WTC11 (cell line): ENCODE results near the gene MECR. TPM values are rescaled to one million over a fixed set of nuclear protein-coding genes. Genes with fewer than 3 reads are reported as not detected.
"Not testable (repeated sequence)": the region's sequence is repeated elsewhere in the genome, so short reads cannot be mapped to it uniquely, and the experiment has no call there.

Source experiments
- ATAC-seq: fragments of 200-7000 bp; cut with Tn5 transposase; 2 replicates; pipeline ENCODE4 v1.10.0; 2021; ENCODE audit warnings: mild to moderate bottlenecking, moderate library complexity
- CTCF ChIA-PET: fragments of 300-600 bp; sonication (Branson Sonifier 250); formaldehyde crosslinking; loops from one replicate; lab custom pipeline; 2021; ENCODE audit warnings: antibody characterized with exemption; lab: Charles Lee
- POLR2A ChIA-PET: fragments of 350-600 bp; sonication (Branson Sonifier 250); formaldehyde crosslinking; loops from one replicate; lab custom pipeline; 2021; ENCODE audit warnings: antibody characterized with exemption; lab: Charles Lee
- DNase-seq: peaks from one replicate; pipeline ENCODE4 v3.0.0; 2021; ENCODE audit warnings: low spot score
- H3K27ac Mint-ChIP-seq: 2 replicates; pipeline ENCODE4 v1.8.0; 2021; ENCODE audit warnings: mixed read lengths
- H3K27me3 Mint-ChIP-seq: 2 replicates; pipeline ENCODE4 v1.8.0; 2021; ENCODE audit warnings: low read depth, mild to moderate bottlenecking, moderate library complexity, mixed read lengths
- H3K36me3 Mint-ChIP-seq: 2 replicates; pipeline ENCODE4 v1.8.0; 2021; ENCODE audit warnings: mixed read lengths
- H3K4me1 Mint-ChIP-seq: 2 replicates; pipeline ENCODE4 v1.8.0; 2022; ENCODE audit warnings: mixed read lengths
- H3K4me3 Mint-ChIP-seq: 2 replicates; pipeline ENCODE4 v1.8.0; 2021; ENCODE audit warnings: mild to moderate bottlenecking, moderate library complexity, mixed read lengths
- H3K9me3 Mint-ChIP-seq: 2 replicates; pipeline ENCODE4 v1.8.0; 2021; ENCODE audit warnings: mixed read lengths
- KAT7 ChIP-seq: sonication (generic); formaldehyde crosslinking; IDR thresholded peaks from 2 replicates; pipeline ENCODE4 v1.8.1; 2023; ENCODE audit warnings: missing genetic modification reagents, mild to moderate bottlenecking, borderline replicate concordance
- MYBL2 ChIP-seq: sonication (generic); formaldehyde crosslinking; IDR thresholded peaks from 2 replicates; pipeline ENCODE4 v1.8.1; 2023; ENCODE audit warnings: mild to moderate bottlenecking, moderate library complexity, missing genetic modification reagents
- NFATC4 ChIP-seq: fragments of 250-450 bp; sonication (Bioruptor Pico); IDR thresholded peaks from 2 replicates; pipeline ENCODE4 v1.9.0; 2021; ENCODE audit warnings: mild to moderate bottlenecking
- NFYB ChIP-seq: sonication (generic); formaldehyde crosslinking; conservative IDR thresholded peaks from 2 replicates; pipeline ENCODE4 v1.8.0; 2022; ENCODE audit warnings: low read depth, missing genetic modification reagents
- SP1 ChIP-seq: sonication (generic); formaldehyde crosslinking; conservative IDR thresholded peaks from 2 replicates; pipeline ENCODE4 v1.8.1; 2022; ENCODE audit warnings: missing genetic modification reagents
- ZNF416 ChIP-seq: fragments of 250-450 bp; sonication (Bioruptor Pico); IDR thresholded peaks from 2 replicates; pipeline ENCODE4 v1.9.0; 2021; ENCODE audit warnings: mild to moderate bottlenecking, inconsistent platforms
- ZNF423 ChIP-seq: fragments of 250-450 bp; sonication (Bioruptor Pico); IDR thresholded peaks from 2 replicates; pipeline ENCODE4 v2.1.2; 2022; ENCODE audit warnings: mild to moderate bottlenecking, moderate library complexity
- total RNA-seq: library from RNA; stranded (reverse); gene quantifications from 3 replicates; pipeline ENCODE4 v1.2.3, GENCODE V29; 2021
- TF ChIP-seq, protein P1 (sequence below): sonication (generic); formaldehyde crosslinking; IDR thresholded peaks from 2 replicates; pipeline ENCODE4 v1.8.1; 2023; ENCODE audit warnings: mild to moderate bottlenecking, missing genetic modification reagents, borderline replicate concordance
- TF ChIP-seq, protein P2 (sequence below): sonication (generic); formaldehyde crosslinking; IDR thresholded peaks from 2 replicates; pipeline ENCODE4 v1.8.0; 2022; ENCODE audit warnings: mild to moderate bottlenecking, missing genetic modification reagents
- TF ChIP-seq, protein P3 (sequence below): sonication (generic); formaldehyde crosslinking; IDR thresholded peaks from 2 replicates; pipeline ENCODE4 v1.8.0; 2022; ENCODE audit warnings: mild to moderate bottlenecking, missing genetic modification reagents

The MECR gene
- total RNA-seq, 1 experiment from 2014 or later: 37.6 TPM

DNA sequence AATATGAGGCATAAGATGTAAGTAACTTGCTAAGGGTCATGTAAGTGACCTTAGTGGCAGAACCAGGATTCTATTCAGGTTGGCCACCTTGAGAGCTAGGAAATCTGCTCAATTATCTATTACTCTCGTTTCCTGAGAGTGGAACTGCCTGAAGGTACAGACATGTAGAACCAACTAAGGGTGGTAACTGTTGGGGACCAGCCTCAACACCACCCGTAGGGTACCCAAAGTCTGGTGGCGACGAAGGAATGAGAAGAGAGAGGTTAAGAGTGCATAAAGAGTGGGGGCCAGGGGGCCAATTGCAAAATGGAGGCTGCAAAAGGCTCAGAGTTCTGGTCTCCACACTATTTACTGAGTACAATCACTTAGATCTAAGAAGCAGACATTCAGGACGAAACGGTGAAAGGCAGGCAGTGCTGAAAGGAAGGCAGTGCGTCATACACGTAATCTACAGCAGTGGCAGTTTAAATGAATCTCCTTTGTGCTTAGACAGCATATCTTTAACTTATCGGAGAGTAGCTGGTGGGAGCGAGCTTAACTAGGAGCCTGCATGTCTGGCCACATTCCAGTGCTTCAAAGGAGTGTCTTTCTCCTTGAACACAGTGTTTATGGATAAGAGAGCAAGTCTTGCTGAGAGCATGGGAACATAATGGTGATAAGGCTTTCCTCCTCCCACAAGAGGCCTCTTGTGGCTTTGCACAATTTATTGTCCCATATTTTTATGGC, 74.0 kb downstream of the MECR start:
- Mint-ChIP-seq H3K27ac (peak overlapping the region; percentile 95), H3K4me3 (no peak overlapping the region), H3K4me1 (peaks cover 28% of the 10 kb centered on the region), H3K27me3 (no peaks in the 10 kb centered on the region), H3K36me3 (peaks cover 76% of the 10 kb centered on the region), H3K9me3 (no peaks in the 10 kb centered on the region)
- DNase-seq: no peak
- ChIA-PET CTCF (interaction anchor here (1.1 to 1.8 kb wide), 3 partner anchors 36 to 46 kb away, joined by 3 to 11 read pairs (median 3); no protein-coding TSS in a partner anchor), POLR2A (interaction anchor here (0.7 to 0.9 kb wide), 2 partner anchors 34 to 129 kb away, joined by 3 read pairs; no protein-coding TSS in a partner anchor)
- ATAC-seq: peak; percentile 36
- TF ChIP-seq, protein P1, sequence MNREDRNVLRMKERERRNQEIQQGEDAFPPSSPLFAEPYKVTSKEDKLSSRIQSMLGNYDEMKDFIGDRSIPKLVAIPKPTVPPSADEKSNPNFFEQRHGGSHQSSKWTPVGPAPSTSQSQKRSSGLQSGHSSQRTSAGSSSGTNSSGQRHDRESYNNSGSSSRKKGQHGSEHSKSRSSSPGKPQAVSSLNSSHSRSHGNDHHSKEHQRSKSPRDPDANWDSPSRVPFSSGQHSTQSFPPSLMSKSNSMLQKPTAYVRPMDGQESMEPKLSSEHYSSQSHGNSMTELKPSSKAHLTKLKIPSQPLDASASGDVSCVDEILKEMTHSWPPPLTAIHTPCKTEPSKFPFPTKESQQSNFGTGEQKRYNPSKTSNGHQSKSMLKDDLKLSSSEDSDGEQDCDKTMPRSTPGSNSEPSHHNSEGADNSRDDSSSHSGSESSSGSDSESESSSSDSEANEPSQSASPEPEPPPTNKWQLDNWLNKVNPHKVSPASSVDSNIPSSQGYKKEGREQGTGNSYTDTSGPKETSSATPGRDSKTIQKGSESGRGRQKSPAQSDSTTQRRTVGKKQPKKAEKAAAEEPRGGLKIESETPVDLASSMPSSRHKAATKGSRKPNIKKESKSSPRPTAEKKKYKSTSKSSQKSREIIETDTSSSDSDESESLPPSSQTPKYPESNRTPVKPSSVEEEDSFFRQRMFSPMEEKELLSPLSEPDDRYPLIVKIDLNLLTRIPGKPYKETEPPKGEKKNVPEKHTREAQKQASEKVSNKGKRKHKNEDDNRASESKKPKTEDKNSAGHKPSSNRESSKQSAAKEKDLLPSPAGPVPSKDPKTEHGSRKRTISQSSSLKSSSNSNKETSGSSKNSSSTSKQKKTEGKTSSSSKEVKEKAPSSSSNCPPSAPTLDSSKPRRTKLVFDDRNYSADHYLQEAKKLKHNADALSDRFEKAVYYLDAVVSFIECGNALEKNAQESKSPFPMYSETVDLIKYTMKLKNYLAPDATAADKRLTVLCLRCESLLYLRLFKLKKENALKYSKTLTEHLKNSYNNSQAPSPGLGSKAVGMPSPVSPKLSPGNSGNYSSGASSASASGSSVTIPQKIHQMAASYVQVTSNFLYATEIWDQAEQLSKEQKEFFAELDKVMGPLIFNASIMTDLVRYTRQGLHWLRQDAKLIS: no peak
- TF ChIP-seq, protein P2, sequence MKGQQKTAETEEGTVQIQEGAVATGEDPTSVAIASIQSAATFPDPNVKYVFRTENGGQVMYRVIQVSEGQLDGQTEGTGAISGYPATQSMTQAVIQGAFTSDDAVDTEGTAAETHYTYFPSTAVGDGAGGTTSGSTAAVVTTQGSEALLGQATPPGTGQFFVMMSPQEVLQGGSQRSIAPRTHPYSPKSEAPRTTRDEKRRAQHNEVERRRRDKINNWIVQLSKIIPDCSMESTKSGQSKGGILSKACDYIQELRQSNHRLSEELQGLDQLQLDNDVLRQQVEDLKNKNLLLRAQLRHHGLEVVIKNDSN (CRISPR knock-in tag): no peak
- no peak for TF ChIP-seq ZNF423
- TF ChIP-seq SP1 (CRISPR knock-in tag): no peak
- no peak for TF ChIP-seq NFYB
- TF ChIP-seq KAT7: no peak
- no peak for TF ChIP-seq ZNF416 (CRISPR knock-in tag)

DNA sequence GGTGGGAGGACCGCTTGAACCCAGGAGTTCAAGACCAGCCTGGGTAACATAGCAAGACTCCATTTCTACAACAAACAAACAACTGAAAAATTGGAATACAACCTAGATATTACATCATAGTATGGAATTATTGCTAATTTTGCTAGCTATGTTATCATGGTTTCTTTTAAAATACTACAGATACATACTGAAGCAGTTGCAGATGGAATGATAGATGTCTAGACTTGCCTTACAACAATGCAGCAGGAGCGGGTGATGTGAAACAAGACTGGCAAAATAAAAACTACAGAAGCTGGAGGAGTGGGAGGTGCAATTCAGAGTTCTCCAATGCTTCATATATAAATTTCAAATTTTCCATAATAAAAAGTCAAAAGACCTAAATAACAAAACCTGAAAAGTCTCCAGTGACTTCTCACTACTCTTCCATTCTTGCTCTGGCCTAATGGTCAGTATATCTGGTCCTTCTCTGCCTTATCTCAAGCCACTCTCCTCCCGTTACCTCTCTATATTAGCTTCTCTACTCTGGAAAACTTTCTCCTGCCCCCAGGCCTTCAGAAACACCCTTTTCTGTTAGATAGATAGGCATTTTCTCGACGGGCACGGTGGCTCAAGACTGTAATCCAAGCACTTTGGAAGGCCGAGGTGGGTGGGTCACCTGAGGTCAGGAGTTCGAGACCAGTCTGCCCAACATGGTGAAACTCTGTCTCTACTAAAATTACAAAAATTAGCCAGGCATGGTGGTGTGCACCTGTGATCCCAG, 78.5 kb downstream of the MECR start:
- peaks cover 9% of the 10 kb centered on the region for H3K4me1 Mint-ChIP-seq
- H3K4me3 Mint-ChIP-seq: no peak overlapping the region
- TF ChIP-seq, protein P3, sequence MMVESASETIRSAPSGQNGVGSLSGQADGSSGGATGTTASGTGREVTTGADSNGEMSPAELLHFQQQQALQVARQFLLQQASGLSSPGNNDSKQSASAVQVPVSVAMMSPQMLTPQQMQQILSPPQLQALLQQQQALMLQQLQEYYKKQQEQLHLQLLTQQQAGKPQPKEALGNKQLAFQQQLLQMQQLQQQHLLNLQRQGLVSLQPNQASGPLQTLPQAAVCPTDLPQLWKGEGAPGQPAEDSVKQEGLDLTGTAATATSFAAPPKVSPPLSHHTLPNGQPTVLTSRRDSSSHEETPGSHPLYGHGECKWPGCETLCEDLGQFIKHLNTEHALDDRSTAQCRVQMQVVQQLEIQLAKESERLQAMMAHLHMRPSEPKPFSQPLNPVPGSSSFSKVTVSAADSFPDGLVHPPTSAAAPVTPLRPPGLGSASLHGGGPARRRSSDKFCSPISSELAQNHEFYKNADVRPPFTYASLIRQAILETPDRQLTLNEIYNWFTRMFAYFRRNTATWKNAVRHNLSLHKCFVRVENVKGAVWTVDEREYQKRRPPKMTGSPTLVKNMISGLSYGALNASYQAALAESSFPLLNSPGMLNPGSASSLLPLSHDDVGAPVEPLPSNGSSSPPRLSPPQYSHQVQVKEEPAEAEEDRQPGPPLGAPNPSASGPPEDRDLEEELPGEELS: no peak
- TF ChIP-seq NFATC4 (CRISPR knock-in tag) (no peak), ZNF423 (no peak), MYBL2 (no peak)
- TF ChIP-seq, all 79 proteins: peak for 0
- DNase-seq (no peak), ATAC-seq (no peak)
- ChIA-PET POLR2A (interaction anchor here (0.7 kb wide), 1 partner anchor 61 kb away, joined by 3 read pairs; no protein-coding TSS in a partner anchor), CTCF (no interaction called here)
- Mint-ChIP-seq H3K9me3 (no peaks in the 10 kb centered on the region), H3K27me3 (no peaks in the 10 kb centered on the region), H3K36me3 (peaks cover 90% of the 10 kb centered on the region), H3K27ac (peak overlapping the region; percentile 12)

DNA sequence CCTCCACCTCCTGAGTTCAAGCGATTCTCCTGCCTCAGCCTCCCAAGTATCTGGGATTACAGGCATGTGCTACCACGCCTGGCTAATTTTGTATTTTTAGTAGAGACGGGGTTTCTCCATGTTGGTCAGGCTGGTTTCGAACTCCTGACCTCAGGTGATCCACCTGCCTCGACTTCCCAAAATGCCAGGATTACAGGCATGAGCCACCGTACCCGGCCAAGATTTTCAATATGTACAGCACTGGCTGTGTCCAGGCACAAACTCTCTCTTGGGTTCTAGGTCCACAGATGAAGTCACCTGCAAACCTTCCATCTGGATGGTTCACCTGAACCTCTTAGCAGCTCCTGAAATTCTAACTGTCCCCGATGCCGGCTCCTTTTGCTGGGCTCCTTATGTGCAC, 80.4 kb downstream of the MECR start:
- H3K9me3 Mint-ChIP-seq, ATAC-seq, H3K27ac Mint-ChIP-seq, DNase-seq, H3K4me1 Mint-ChIP-seq, POLR2A ChIA-PET, H3K4me3 Mint-ChIP-seq, H3K27me3 Mint-ChIP-seq: not testable (repeated sequence)
- CTCF ChIA-PET: interaction anchor here (1.0 kb wide), 1 partner anchor 52 kb away, joined by 4 read pairs; no protein-coding TSS in a partner anchor
- peaks cover 86% of the 10 kb centered on the region for H3K36me3 Mint-ChIP-seq
